PC-3 (cell line): ENCODE results near the gene NKTR. TPM values are rescaled to one million over a fixed set of nuclear protein-coding genes. Genes with fewer than 3 reads are reported as not detected.

Experiments used
- ATAC-seq: fragments of 200-7000 bp; cut with Tn5 transposase; 2 replicates; pipeline ENCODE4 v1.9.1; 2020; ENCODE audit warnings: mild to moderate bottlenecking, moderate library complexity
- BruUV-seq: library from RNA; stranded (reverse); fragments of 400-500 nt; replicated peaks from 2 replicates; lab custom pipeline; 2021; lab: Mats Ljungman, UMichigan
- CTCF ChIA-PET: fragments of 300-600 bp; sonication (Branson Sonifier 250); formaldehyde crosslinking; loops from one replicate; lab custom pipeline; 2022; ENCODE audit warnings: antibody characterized with exemption; lab: Charles Lee
- POLR2A ChIA-PET: fragments of 300-600 bp; sonication (Branson Sonifier 250); formaldehyde crosslinking; loops from one replicate; lab custom pipeline; 2022; ENCODE audit warnings: antibody characterized with exemption; ENCODE audit not compliant: unreplicated experiment; lab: Charles Lee
- DNase-seq: peaks from one replicate; pipeline ENCODE4 v3.0.0-alpha.2; 2015
- H2AFZ ChIP-seq: fragments of 300-600 bp; sonication (generic); 2 replicates; pipeline ENCODE4 v1.6.0; 2016; ENCODE audit warnings: antibody characterized with exemption, low read length
- H3F3A ChIP-seq: fragments of 300-600 bp; sonication (generic); one replicate; pipeline ENCODE4 v1.6.0; 2017; ENCODE audit warnings: antibody characterized with exemption, low read length, control low read depth, mild to moderate bottlenecking; ENCODE audit not compliant: unreplicated experiment
- H3K27ac ChIP-seq: fragments of 300-600 bp; sonication (generic); 2 replicates; pipeline ENCODE4 v1.5.1; 2016; ENCODE audit warnings: mild to moderate bottlenecking, low read length
- H3K27me3 ChIP-seq: fragments of 300-600 bp; sonication (generic); 2 replicates; pipeline ENCODE4 v1.6.1; 2016; ENCODE audit warnings: low read length, mixed read lengths
- H3K36me3 ChIP-seq: fragments of 300-600 bp; sonication (generic); 2 replicates; pipeline ENCODE4 v1.6.1; 2016; ENCODE audit warnings: low read depth, mixed run types, low read length, mixed read lengths
- H3K4me1 ChIP-seq: fragments of 300-600 bp; sonication (generic); 2 replicates; pipeline ENCODE4 v1.5.1; 2016; ENCODE audit warnings: low read length; ENCODE audit not compliant: insufficient read depth
- H3K4me2 ChIP-seq: fragments of 300-600 bp; sonication (generic); 2 replicates; pipeline ENCODE4 v1.6.0; 2016; ENCODE audit warnings: low read length
- H3K4me3 ChIP-seq: fragments of 300-600 bp; sonication (generic); 2 replicates; pipeline ENCODE4 v1.5.1; 2016; ENCODE audit warnings: mild to moderate bottlenecking, low read length, mixed read lengths
- H3K79me2 ChIP-seq: fragments of 300-600 bp; sonication (generic); 2 replicates; pipeline ENCODE4 v1.6.1; 2017; ENCODE audit warnings: low read length, mixed read lengths
- H3K9ac ChIP-seq: fragments of 300-600 bp; sonication (generic); 2 replicates; pipeline ENCODE4 v1.6.0; 2016; ENCODE audit warnings: mild to moderate bottlenecking, low read length
- H3K9me2 ChIP-seq: fragments of 300-600 bp; sonication (generic); replicated peaks from 2 replicates; pipeline ENCODE4 v1.6.1; 2016; ENCODE audit warnings: mixed run types, low read length, mixed read lengths
- H3K9me3 ChIP-seq: fragments of 300-600 bp; sonication (generic); 2 replicates; pipeline ENCODE4 v1.6.1; 2016; ENCODE audit warnings: low read length, mixed read lengths
- H4K20me1 ChIP-seq: fragments of 300-600 bp; sonication (generic); 2 replicates; pipeline ENCODE4 v1.6.1; 2016; ENCODE audit warnings: low read length, mixed read lengths
- CTCF ChIP-seq: fragments of 300-600 bp; sonication (generic); conservative IDR thresholded peaks from 2 replicates; pipeline ENCODE4 v1.5.1; 2017; ENCODE audit warnings: antibody characterized with exemption, low read depth, mild to moderate bottlenecking, low read length
- EZH2 ChIP-seq: fragments of 300-600 bp; sonication (generic); IDR thresholded peaks from one replicate; pipeline ENCODE4 v1.6.1; 2017; ENCODE audit warnings: antibody characterized with exemption, mild to moderate bottlenecking, low read length; ENCODE audit not compliant: unreplicated experiment
- EZH2phosphoT487 ChIP-seq: fragments of 300-600 bp; sonication (generic); IDR thresholded peaks from 2 replicates; pipeline ENCODE4 v1.6.1; 2018; ENCODE audit warnings: mild to moderate bottlenecking, antibody characterized with exemption, low read length, borderline replicate concordance
- intact Hi-C: fragments of 100-400 bp; cut with micrococcal nuclease; formaldehyde crosslinking; loops from 2 replicates; pipeline ENCODE4 v1.9.0; 2023
- total RNA-seq: library from RNA; depleted of rRNA; stranded (reverse); fragments of >200 nt; gene quantifications from 2 replicates; pipeline ENCODE4 v1.2.3, GENCODE V29; 2014

Gene NKTR
- total RNA-seq, 1 experiment from 2014 or later = 37.6 TPM

- CTCF ChIA-PET = no interaction called here
- intact Hi-C loops = no loop called here
- Histone ChIP-seq H3K9me2 (no peaks in the 10 kb centered on the region), H3K9me3 (no peaks in the 10 kb centered on the region), H3K4me2 (no peak overlapping the region), H3K27me3 (no peaks in the 10 kb centered on the region), H3K27ac (no peak overlapping the region), H3K4me3 (no peak overlapping the region), H3K4me1 (no peaks in the 10 kb centered on the region), H2AFZ (no peak overlapping the region), H3K36me3 (peaks cover 84% of the 10 kb centered on the region), H4K20me1 (no peaks in the 10 kb centered on the region), H3K9ac (no peak overlapping the region), H3F3A (no peaks in the 10 kb centered on the region), H3K79me2 (no peaks in the 10 kb centered on the region)
- no TSS peak for BruUV-seq
- DNase-seq (no peak), ATAC-seq (no peak)
- POLR2A ChIA-PET = no interaction called here
- TF ChIP-seq EZH2phosphoT487 (no peak), CTCF (no peak), EZH2 (no peak)
Observed at GRCh38 chr3:42633544-42633943, 33.1 kb downstream of the NKTR start.

- ATAC-seq = peak; percentile 63; the same call in 1 of the 2 replicates
- no peaks in the 10 kb centered on the region for H3F3A ChIP-seq
- H3K27me3 ChIP-seq = no peaks in the 10 kb centered on the region
- no peak overlapping the region for H3K4me3 ChIP-seq
- H3K9me2 ChIP-seq = no peaks in the 10 kb centered on the region
- intact Hi-C loops = no loop called here
- no peaks in the 10 kb centered on the region for H3K79me2 ChIP-seq
- no peaks in the 10 kb centered on the region for H3K4me1 ChIP-seq
- H3K4me2 ChIP-seq = no peak overlapping the region
- no peak overlapping the region for H3K27ac ChIP-seq
- no peak overlapping the region for H2AFZ ChIP-seq
- H4K20me1 ChIP-seq = no peaks in the 10 kb centered on the region
- H3K9ac ChIP-seq = no peak overlapping the region
- DNase-seq = peak; percentile 54
- ChIA-PET CTCF (no interaction called here), POLR2A (no interaction called here)
- peaks cover 91% of the 10 kb centered on the region for H3K36me3 ChIP-seq
- no peaks in the 10 kb centered on the region for H3K9me3 ChIP-seq
- TF ChIP-seq CTCF (peak; percentile 54), EZH2phosphoT487 (no peak)
- no TSS peak for BruUV-seq
Observed at GRCh38 chr3:42635111-42635510, 34.6 kb downstream of the NKTR start.

- no peak overlapping the region for H3K27ac ChIP-seq
- ChIA-PET CTCF (no interaction called here), POLR2A (interaction anchor here (0.6 kb wide), 1 partner anchor 96 kb away, joined by 3 read pairs; no protein-coding TSS in a partner anchor)
- no peak for ATAC-seq
- no peaks in the 10 kb centered on the region for H3K4me1 ChIP-seq
- no peaks in the 10 kb centered on the region for H3K9me2 ChIP-seq
- no peaks in the 10 kb centered on the region for H3F3A ChIP-seq
- H3K27me3 ChIP-seq = no peaks in the 10 kb centered on the region
- H3K79me2 ChIP-seq = no peaks in the 10 kb centered on the region
- H4K20me1 ChIP-seq = no peaks in the 10 kb centered on the region
- H3K9ac ChIP-seq = no peak overlapping the region
- no TSS peak for BruUV-seq
- H3K36me3 ChIP-seq = peaks cover 86% of the 10 kb centered on the region
- no peak overlapping the region for H2AFZ ChIP-seq
- no peak for DNase-seq
- intact Hi-C loops = no loop called here
- TF ChIP-seq CTCF (no peak), EZH2phosphoT487 (no peak), EZH2 (no peak)
- no peak overlapping the region for H3K4me2 ChIP-seq
- H3K4me3 ChIP-seq = no peak overlapping the region
- no peaks in the 10 kb centered on the region for H3K9me3 ChIP-seq
Observed at GRCh38 chr3:42637001-42637400, 36.5 kb downstream of the NKTR start.
